CD8-positive, alpha-beta memory T cell (primary cell): ENCODE data around the gene ZSCAN1. TPM values are rescaled to one million over a fixed set of nuclear protein-coding genes. Genes with fewer than 3 reads are reported as not detected.
"Not testable (repeated sequence)": the region's sequence is repeated elsewhere in the genome, so short reads cannot be mapped to it uniquely, and the experiment has no call there.

Experiments
- CTCF ChIA-PET: fragments of 350-600 bp; sonication (Branson Sonifier 250); formaldehyde crosslinking; loops from one replicate; lab custom pipeline; 2021; ENCODE audit warnings: antibody characterized with exemption; lab: Charles Lee
- POLR2A ChIA-PET: fragments of 350-600 bp; sonication (Branson Sonifier 250); formaldehyde crosslinking; loops from one replicate; lab custom pipeline; 2021; ENCODE audit warnings: antibody characterized with exemption; lab: Charles Lee
- DNase-seq, 5 donors: peaks; one replicate each; pipeline versions ENCODE4 v3.0.0 to v3.0.0-alpha.2; 2020 to 2022; ENCODE audit warnings: mixed read lengths in 1 of 5
- H3K27ac ChIP-seq: one replicate; pipeline ENCODE4 v1.7.0; 2013; ENCODE audit warnings: low read depth, mild to moderate bottlenecking, low read length, moderate library complexity
- H3K27me3 ChIP-seq: 2 replicates; pipeline ENCODE4 v1.7.0; 2013; ENCODE audit warnings: low read length, mild to moderate bottlenecking; ENCODE audit not compliant: insufficient read depth, poor library complexity, severe bottlenecking
- H3K36me3 ChIP-seq: 2 replicates; pipeline ENCODE4 v1.7.0; 2013; ENCODE audit warnings: mild to moderate bottlenecking, low read length, moderate library complexity; ENCODE audit not compliant: insufficient read depth
- H3K4me1 ChIP-seq: 2 replicates; pipeline ENCODE4 v1.7.0; 2013; ENCODE audit warnings: mild to moderate bottlenecking, low read length, moderate library complexity; ENCODE audit not compliant: insufficient read depth
- H3K4me3 ChIP-seq: 2 replicates; pipeline ENCODE4 v1.7.0; 2013; ENCODE audit warnings: mild to moderate bottlenecking, low read length
- H3K9me3 ChIP-seq: 2 replicates; pipeline ENCODE4 v1.7.0; 2013; ENCODE audit warnings: mild to moderate bottlenecking, low read length
- H3K27ac Mint-ChIP-seq, 8 donors: one replicate each; pipeline ENCODE4 v1.8.0; 2020 to 2021; ENCODE audit warnings: mixed read lengths in 8 of 8, mild to moderate bottlenecking in 6 of 8, inconsistent platforms in 3 of 8, moderate library complexity in 3 of 8
- H3K27me3 Mint-ChIP-seq, 2 donors: one replicate each; pipeline ENCODE4 v1.8.0; 2020 to 2021; ENCODE audit warnings: mixed read lengths in 2 of 2, mild to moderate bottlenecking in 1 of 2, moderate library complexity in 1 of 2
- H3K36me3 Mint-ChIP-seq, 3 donors: one replicate each; pipeline ENCODE4 v1.8.0; 2020 to 2021; ENCODE audit warnings: mixed read lengths in 3 of 3, inconsistent platforms in 1 of 3, mild to moderate bottlenecking in 1 of 3
- H3K4me1 Mint-ChIP-seq, 3 donors: one replicate each; pipeline ENCODE4 v1.8.0; 2020 to 2021; ENCODE audit warnings: mixed read lengths in 3 of 3, inconsistent platforms in 1 of 3, mild to moderate bottlenecking in 1 of 3
- H3K4me3 Mint-ChIP-seq, 7 donors: one replicate each; pipeline ENCODE4 v1.8.0; 2020 to 2021; ENCODE audit warnings: mixed read lengths in 7 of 7, mild to moderate bottlenecking in 6 of 7, moderate library complexity in 4 of 7, inconsistent platforms in 2 of 7
- H3K9me3 Mint-ChIP-seq, 5 donors: one replicate each; pipeline ENCODE4 v1.8.0; 2020 to 2022; ENCODE audit warnings: mixed read lengths in 5 of 5, mild to moderate bottlenecking in 3 of 5, moderate library complexity in 2 of 5, inconsistent platforms in 1 of 5
- polyA plus RNA-seq: library from polyadenylated mRNA; unstranded; fragments of 300-500 nt; fragmentation: Illumina TruSeq; gene quantifications from one replicate; pipeline ENCODE4 v1.2.3, GENCODE V29; 2021
- total RNA-seq, 2 experiments: library from RNA; stranded (reverse); gene quantifications; one replicate each; pipeline ENCODE4 v1.2.3, GENCODE V29; 2021

ZSCAN1 gene
- total and polyA plus RNA-seq, 3 experiments from 2014 or later, result not detected

DNA sequence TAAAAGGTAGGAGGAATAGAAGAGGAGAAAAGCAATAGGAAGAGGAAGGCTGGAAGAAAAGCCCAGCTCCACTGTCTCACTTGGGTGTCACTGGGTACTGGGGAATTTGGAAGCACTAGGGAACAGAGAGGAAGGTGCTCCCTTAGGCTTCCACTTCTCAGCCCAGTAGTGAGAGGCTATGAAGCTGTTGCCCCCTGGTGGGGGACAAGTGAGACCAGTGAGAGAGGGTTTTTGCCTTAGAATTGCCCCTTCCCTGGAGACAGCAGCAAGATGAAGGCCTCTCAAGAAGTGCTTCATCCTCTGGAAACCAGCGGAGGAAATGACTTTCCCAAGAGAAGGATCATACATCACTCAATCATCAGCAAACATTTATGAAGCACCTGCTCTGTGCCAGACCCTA lies 26.5 kb upstream of the ZSCAN1 start:
- no peaks in the 10 kb centered on the region for H3K27me3 ChIP-seq
- H3K36me3 Mint-ChIP-seq, result peaks cover 19 to 50% (median 50%) of the 10 kb centered on the region in 3 donors
- DNase-seq, result no peak
- H3K27ac Mint-ChIP-seq, result no peak overlapping the region
- no peak overlapping the region for H3K27ac ChIP-seq
- peaks cover 13% of the 10 kb centered on the region for H3K4me1 ChIP-seq
- no peak overlapping the region for H3K4me3 ChIP-seq
- POLR2A ChIA-PET, result no interaction called here
- no peaks in the 10 kb centered on the region for H3K36me3 ChIP-seq
- peaks cover 66% of the 10 kb centered on the region for H3K9me3 ChIP-seq
- H3K9me3 Mint-ChIP-seq, result peaks cover 21 to 82% (median 75%) of the 10 kb centered on the region in 5 donors
- H3K4me1 Mint-ChIP-seq, result peaks cover 10 to 34% (median 13%) of the 10 kb centered on the region in 3 donors
- no peak overlapping the region for H3K4me3 Mint-ChIP-seq
- peaks cover 0 to 5% of the 10 kb centered on the region in 2 donors for H3K27me3 Mint-ChIP-seq
- CTCF ChIA-PET, result no interaction called here

DNA sequence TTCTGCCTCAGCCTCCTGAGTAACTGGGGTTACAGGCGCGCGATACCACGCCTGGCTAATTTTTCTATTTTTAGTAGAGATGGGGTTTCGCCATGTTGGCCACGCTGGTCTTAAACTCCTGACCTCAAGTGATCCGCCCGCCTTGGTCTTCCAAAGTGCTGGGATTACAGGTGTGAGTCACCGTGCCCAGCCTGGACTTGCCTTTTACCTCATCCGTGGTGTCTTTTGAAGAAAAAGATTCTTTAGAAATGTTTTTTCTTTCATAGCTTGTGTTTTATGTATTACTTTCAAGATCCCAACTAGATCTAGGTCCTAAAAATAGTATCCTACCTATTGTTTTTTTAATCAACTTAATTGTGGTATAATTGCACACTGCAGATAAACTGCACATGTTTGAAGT lies 24.9 kb upstream of the ZSCAN1 start:
- H3K36me3 ChIP-seq, H3K4me1 ChIP-seq, CTCF ChIA-PET, H3K27me3 ChIP-seq, H3K27me3 Mint-ChIP-seq, DNase-seq, H3K27ac ChIP-seq, POLR2A ChIA-PET, H3K4me3 ChIP-seq: not testable (repeated sequence)
- H3K4me3 Mint-ChIP-seq, result peak overlapping the region in 4 of 7 donors; percentile 15 to 85 (median 34)
- H3K4me1 Mint-ChIP-seq, result peaks cover 7 to 25% (median 8%) of the 10 kb centered on the region in 3 donors
- H3K9me3 ChIP-seq, result peaks cover 63% of the 10 kb centered on the region
- peaks cover 21 to 88% (median 80%) of the 10 kb centered on the region in 5 donors for H3K9me3 Mint-ChIP-seq
- H3K27ac Mint-ChIP-seq, result peak overlapping the region in 1 of 8 donors; percentile 87
- H3K36me3 Mint-ChIP-seq, result peaks cover 17 to 50% (median 41%) of the 10 kb centered on the region in 3 donors

DNA sequence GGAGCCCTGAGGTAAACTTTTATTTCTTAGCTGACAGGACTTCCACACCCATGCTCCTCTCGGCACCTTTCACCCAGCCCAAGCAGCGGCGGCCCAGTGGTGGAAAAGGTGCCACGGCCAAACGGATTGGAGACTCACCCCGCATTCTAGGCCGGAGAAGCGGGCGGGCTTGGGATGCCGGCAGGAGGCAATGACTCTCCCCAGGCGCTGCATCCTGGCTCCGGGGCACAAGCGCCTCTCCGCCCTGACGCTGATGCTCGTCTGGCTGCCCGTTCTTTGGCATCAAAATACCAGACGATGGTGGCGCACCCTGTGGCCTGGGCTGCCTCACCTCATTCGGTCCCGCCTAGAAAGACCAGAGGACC lies 24.5 kb upstream of the ZSCAN1 start:
- Mint-ChIP-seq H3K27ac (peak overlapping the region in 1 of 8 donors; percentile 87), H3K4me1 (peaks cover 5 to 21% (median 5%) of the 10 kb centered on the region in 3 donors), H3K36me3 (peaks cover 15 to 46% (median 37%) of the 10 kb centered on the region in 3 donors), H3K4me3 (peak overlapping the region in 5 of 7 donors; percentile 27 to 85 (median 69)), H3K27me3 (peaks cover 4 to 8% of the 10 kb centered on the region in 2 donors), H3K9me3 (peaks cover 21 to 86% (median 79%) of the 10 kb centered on the region in 5 donors)
- Histone ChIP-seq H3K9me3 (peaks cover 59% of the 10 kb centered on the region), H3K36me3 (no peaks in the 10 kb centered on the region), H3K27ac (no peak overlapping the region), H3K4me1 (no peaks in the 10 kb centered on the region), H3K4me3 (no peak overlapping the region), H3K27me3 (no peaks in the 10 kb centered on the region)
- CTCF ChIA-PET, result no interaction called here
- DNase-seq, result no peak
- POLR2A ChIA-PET, result no interaction called here

DNA sequence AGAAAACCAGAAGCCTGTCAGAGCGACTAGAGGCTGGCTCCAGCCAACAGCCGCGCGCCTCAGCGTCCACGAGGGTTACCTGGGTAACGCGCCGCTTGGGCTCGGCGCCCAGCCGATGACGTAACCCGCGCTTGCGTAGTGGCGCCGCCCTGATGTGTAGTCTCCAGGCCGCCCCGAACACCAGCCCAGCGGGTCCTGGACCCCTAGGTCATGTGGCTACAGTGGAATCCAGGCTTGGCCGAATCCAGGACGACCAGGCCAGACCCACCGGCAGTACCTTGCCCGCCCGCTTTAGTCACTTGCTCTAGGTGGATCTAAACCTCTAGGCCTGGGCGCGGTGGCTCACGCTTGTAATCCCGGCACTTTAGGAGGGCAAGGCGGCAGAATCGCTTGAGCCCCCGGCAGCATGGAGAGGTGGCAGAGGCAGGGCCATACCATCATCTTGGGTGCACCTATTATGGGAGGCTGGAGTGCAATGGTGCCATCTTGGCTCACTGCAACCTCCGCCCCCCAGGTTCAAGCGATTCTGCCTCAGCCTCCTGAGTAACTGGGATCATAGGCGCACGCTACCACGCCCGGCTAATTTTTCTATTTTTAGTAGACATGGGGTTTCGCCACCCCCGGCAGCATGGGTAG lies 24.0 kb upstream of the ZSCAN1 start:
- Mint-ChIP-seq H3K36me3 (peaks cover 11 to 41% (median 32%) of the 10 kb centered on the region in 3 donors), H3K27me3 (peaks cover 2 to 10% of the 10 kb centered on the region in 2 donors), H3K9me3 (peaks cover 16 to 86% (median 77%) of the 10 kb centered on the region in 5 donors), H3K4me3 (peak overlapping the region in 5 of 7 donors; percentile 64 to 85 (median 70)), H3K27ac (peak overlapping the region in 4 of 8 donors; percentile 54 to 87 (median 71)), H3K4me1 (peaks cover under 1 to 16% (median under 1%) of the 10 kb centered on the region in 3 donors)
- POLR2A ChIA-PET, result no interaction called here
- Histone ChIP-seq H3K9me3 (peaks cover 54% of the 10 kb centered on the region), H3K4me1 (no peaks in the 10 kb centered on the region), H3K36me3 (no peaks in the 10 kb centered on the region), H3K4me3 (no peak overlapping the region), H3K27me3 (no peaks in the 10 kb centered on the region), H3K27ac (no peak overlapping the region)
- DNase-seq, result peak; percentile 6 to 89 (median 54)
- CTCF ChIA-PET, result no interaction called here

DNA sequence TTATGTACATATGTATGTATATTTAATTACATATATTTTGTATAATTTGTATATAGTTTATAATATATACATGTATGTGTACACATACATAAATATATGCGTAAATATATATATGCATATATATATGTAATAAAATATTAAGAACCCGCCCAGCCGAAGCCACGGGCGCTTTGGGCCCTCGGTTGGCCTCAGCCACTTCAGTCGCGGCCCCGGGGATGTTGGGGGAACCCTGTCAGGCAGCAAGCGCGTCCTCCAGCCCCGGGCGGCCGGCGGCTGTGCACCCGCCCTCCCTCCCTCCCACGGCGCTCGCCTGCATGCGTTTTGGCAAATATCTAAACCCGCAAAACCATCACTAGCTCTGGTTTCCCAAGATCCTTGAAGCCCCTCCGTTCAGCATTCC lies 23.3 kb upstream of the ZSCAN1 start:
- peak overlapping the region in 2 of 7 donors; percentile 52 to 54 for H3K4me3 Mint-ChIP-seq
- no peak overlapping the region for H3K4me3 ChIP-seq
- H3K27ac ChIP-seq, result no peak overlapping the region
- H3K27me3 Mint-ChIP-seq, result peaks cover 2 to 13% of the 10 kb centered on the region in 2 donors
- no peaks in the 10 kb centered on the region for H3K4me1 ChIP-seq
- peaks cover 10 to 86% (median 75%) of the 10 kb centered on the region in 5 donors for H3K9me3 Mint-ChIP-seq
- peaks cover 8 to 33% (median 24%) of the 10 kb centered on the region in 3 donors for H3K36me3 Mint-ChIP-seq
- peaks cover 0 to 15% (median 0%) of the 10 kb centered on the region in 3 donors for H3K4me1 Mint-ChIP-seq
- H3K9me3 ChIP-seq, result peaks cover 47% of the 10 kb centered on the region
- DNase-seq, result no peak
- no peaks in the 10 kb centered on the region for H3K27me3 ChIP-seq
- no peaks in the 10 kb centered on the region for H3K36me3 ChIP-seq
- no peak overlapping the region for H3K27ac Mint-ChIP-seq
- ChIA-PET POLR2A (interaction anchor here (0.6 kb wide), 1 partner anchor 241 kb away, joined by 3 read pairs; the partner anchor contains the start of gene ZNF586), CTCF (no interaction called here)

DNA sequence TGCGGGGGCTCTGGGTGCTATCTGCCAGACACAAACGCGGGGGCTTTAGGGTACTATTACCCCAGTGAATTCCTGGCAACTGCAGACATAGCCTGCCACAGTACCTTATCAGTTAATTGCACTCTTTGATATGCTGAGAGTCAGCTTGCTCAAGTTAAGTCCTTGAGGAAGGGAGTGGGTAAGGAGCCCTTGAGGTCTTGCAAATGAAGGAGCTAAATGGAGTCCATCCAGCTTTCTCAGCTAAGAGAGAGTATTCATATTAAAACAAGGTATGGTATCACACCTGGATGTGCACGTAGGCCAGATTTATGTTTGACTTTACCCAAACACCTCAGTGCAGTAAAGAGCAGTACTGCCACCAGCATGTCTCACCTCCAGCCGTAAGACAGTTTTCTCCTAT lies 19.7 kb upstream of the ZSCAN1 start:
- no peak for DNase-seq
- Histone ChIP-seq H3K27me3 (no peaks in the 10 kb centered on the region), H3K27ac (no peak overlapping the region), H3K4me3 (no peak overlapping the region), H3K9me3 (peaks cover 21% of the 10 kb centered on the region), H3K4me1 (no peaks in the 10 kb centered on the region), H3K36me3 (no peaks in the 10 kb centered on the region)
- Mint-ChIP-seq H3K36me3 (peaks cover 0 to 15% (median 7%) of the 10 kb centered on the region in 3 donors), H3K4me1 (peaks cover 0 to 11% (median 0%) of the 10 kb centered on the region in 3 donors), H3K27ac (no peak overlapping the region), H3K27me3 (peaks cover 8 to 31% of the 10 kb centered on the region in 2 donors), H3K4me3 (no peak overlapping the region), H3K9me3 (peaks cover 0 to 65% (median 56%) of the 10 kb centered on the region in 5 donors)
- CTCF ChIA-PET, result no interaction called here
- POLR2A ChIA-PET, result no interaction called here

DNA sequence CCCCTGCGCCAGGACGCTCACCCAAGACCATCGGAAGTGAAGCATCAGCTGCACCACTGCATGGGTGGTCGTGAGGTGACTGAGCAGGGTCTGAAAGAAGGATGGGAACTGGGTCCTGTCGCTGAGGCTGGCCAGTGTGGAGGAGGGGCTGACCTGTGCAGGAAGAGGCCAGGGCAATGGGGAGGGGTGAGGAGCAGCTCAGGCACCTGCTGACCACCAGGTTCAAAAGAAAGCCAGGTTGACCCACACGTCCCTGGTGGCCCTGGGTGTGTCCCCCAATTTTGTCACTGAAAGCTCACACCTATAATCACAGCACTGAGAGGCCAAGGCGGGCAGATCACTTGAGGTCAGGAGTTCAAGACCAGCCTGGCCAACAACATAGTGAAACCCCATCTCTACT lies 13.7 kb upstream of the ZSCAN1 start:
- Mint-ChIP-seq H3K4me3 (no peak overlapping the region), H3K4me1 (peaks cover 0 to 4% (median 0%) of the 10 kb centered on the region in 3 donors), H3K36me3 (peaks cover 0 to 16% (median 2%) of the 10 kb centered on the region in 3 donors), H3K27ac (no peak overlapping the region), H3K9me3 (peaks cover 0 to 55% (median 23%) of the 10 kb centered on the region in 5 donors), H3K27me3 (peaks cover 9 to 18% of the 10 kb centered on the region in 2 donors)
- H3K27ac ChIP-seq, result no peak overlapping the region
- CTCF ChIA-PET, result interaction anchor here (1.2 kb wide), 1 partner anchor 136 kb away, joined by 3 read pairs; no protein-coding TSS in a partner anchor
- no peaks in the 10 kb centered on the region for H3K36me3 ChIP-seq
- H3K27me3 ChIP-seq, result no peaks in the 10 kb centered on the region
- POLR2A ChIA-PET, result no interaction called here
- H3K4me1 ChIP-seq, result no peaks in the 10 kb centered on the region
- peaks cover 4% of the 10 kb centered on the region for H3K9me3 ChIP-seq
- no peak overlapping the region for H3K4me3 ChIP-seq
- no peak for DNase-seq
